SH-SY5Y (cell line): ENCODE results near the gene NARF.

ENCODE experiments used
- GATA2 ChIP-seq: IDR thresholded peaks from 2 replicates; pipeline ENCODE4 v1.6.1; 2011; ENCODE audit warnings: mild to moderate bottlenecking, low read depth, low read length
- GATA3 ChIP-seq: IDR thresholded peaks from 2 replicates; pipeline ENCODE4 v1.6.1; 2011; ENCODE audit warnings: low read depth, mild to moderate bottlenecking, low read length, moderate library complexity

DNA sequence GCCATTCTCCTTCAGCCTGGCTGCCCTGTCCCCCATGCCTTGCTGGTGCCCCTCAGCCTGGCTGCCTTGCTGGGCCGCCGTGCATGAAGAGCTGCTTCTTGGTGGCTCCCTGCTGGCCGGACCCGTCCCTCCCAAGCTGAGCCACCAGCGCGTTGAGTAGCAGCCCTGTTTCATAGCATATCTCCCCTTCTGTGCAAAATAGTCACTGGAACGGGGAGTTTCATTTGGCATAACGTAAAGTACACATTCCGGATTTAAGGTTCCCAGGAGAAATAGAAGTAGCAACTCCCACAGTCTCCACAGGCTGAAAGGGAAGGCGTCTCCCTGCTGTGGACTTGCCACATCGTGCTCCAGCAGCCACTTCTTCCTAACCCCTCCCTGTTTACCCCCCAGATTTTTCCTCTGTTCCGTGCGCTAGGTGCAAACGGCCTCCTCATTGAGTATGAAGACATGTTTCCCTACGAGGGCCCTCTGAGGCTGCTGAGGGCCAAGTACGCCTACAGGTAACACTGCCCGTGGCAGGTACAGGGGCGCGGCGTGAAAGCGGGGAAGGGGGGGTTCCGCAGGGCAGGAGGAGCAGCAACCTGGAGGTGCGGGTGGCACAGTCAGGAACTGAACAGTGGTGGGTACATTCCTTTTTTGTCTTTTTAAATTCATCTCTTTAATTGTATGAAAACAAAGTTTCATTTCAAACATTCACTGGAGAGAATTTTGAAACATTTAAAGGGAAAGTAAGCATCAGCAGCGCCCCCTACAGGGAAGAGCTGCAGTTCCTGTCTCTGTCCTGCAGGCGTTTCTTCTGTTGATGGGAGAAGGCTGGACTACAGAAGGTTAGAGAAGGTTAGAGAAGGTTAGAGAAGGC is 34.3 kb upstream of the NARF start:
- TF ChIP-seq GATA2: no peak
- TF ChIP-seq GATA3: no peak
